ENCODE measurements around the gene SPI1. TPM values are rescaled to one million over a fixed set of nuclear protein-coding genes. Genes with fewer than 3 reads are reported as not detected.
A peak's percentile ranks its signal among the peaks of the same experiment; 100 is the strongest.

SPI1 gene
- total and polyA plus RNA-seq, 4 experiments from 2014 or later = 0.28 to 5.0 (median 4.8) TPM; not detected in 1

- ChIA-PET CTCF (ENCODE audit: partially characterized antibody) (interaction anchor here (0.6 to 5.3 kb wide), 34 partner anchors 10 to 490 kb away, joined by 3 to 257 read pairs (median 5); partner anchors contain the start of genes ACP2 and SLC39A13), POLR2A (ENCODE audit: partially characterized antibody) (interaction anchor here (0.6 to 4.9 kb wide), 9 partner anchors 16 to 51 kb away, joined by 3 to 75 read pairs (median 7); partner anchors contain the start of genes PSMC3 and SLC39A13)
- Mint-ChIP-seq H3K4me3 (peak overlapping the region in 1 of 8 donors; percentile 64), H3K27me3 (no peaks in the 10 kb centered on the region), H3K27ac (no peak overlapping the region), H3K36me3 (no peaks in the 10 kb centered on the region), H3K9me3 (peaks cover 0 to 3% (median 0%) of the 10 kb centered on the region in 8 donors), H3K4me1 (peaks cover 0 to 5% (median under 1%) of the 10 kb centered on the region in 4 donors)
- DNase-seq = no peak
- Histone ChIP-seq H3K4me3 (ENCODE audit: low read length in 2 of 2) (no peak overlapping the region), H3K9me3 (ENCODE audit: control insufficient read depth in 1 of 2, low read length in 2 of 2) (no peaks in the 10 kb centered on the region), H3K36me3 (ENCODE audit: insufficient read depth, low read length) (no peaks in the 10 kb centered on the region), H3K4me1 (ENCODE audit: insufficient read depth, low read length) (peaks cover 7% of the 10 kb centered on the region), H3K27ac (ENCODE audit: low read depth, low read length) (no peak overlapping the region), H3K27me3 (ENCODE audit: insufficient read depth, low read length) (no peaks in the 10 kb centered on the region)
- intact Hi-C loops (cut with micrococcal nuclease) = loop anchor here (1.0 to 2.0 kb wide), 4 partner anchors 26 to 80 kb away; partner anchors contain the start of gene SLC39A13
Observed at GRCh38 chr11:47374720-47375019, 3.7 kb downstream of the SPI1 start.

GRCh38 chr11:47373876-47374719, 4.2 kb downstream of the SPI1 start:
- Histone ChIP-seq H3K36me3 (ENCODE audit: insufficient read depth, low read length) (no peaks in the 10 kb centered on the region), H3K4me1 (ENCODE audit: insufficient read depth, low read length) (peaks cover 7% of the 10 kb centered on the region), H3K27me3 (ENCODE audit: insufficient read depth, low read length) (no peaks in the 10 kb centered on the region), H3K27ac (ENCODE audit: low read depth, low read length) (no peak overlapping the region), H3K4me3 (ENCODE audit: low read length in 2 of 2) (no peak overlapping the region), H3K9me3 (ENCODE audit: control insufficient read depth in 1 of 2, low read length in 2 of 2) (no peaks in the 10 kb centered on the region)
- no peaks in the 10 kb centered on the region for H3K27me3 Mint-ChIP-seq
- intact Hi-C loops (cut with micrococcal nuclease) = loop anchor here (1.0 to 2.0 kb wide), 4 partner anchors 27 to 80 kb away; partner anchors contain the start of gene SLC39A13
- ChIA-PET CTCF (ENCODE audit: partially characterized antibody) (interaction anchor here (0.5 to 5.3 kb wide), 40 partner anchors 11 to 659 kb away, joined by 3 to 257 read pairs (median 4); partner anchors contain the start of genes ACP2 and SLC39A13), POLR2A (ENCODE audit: partially characterized antibody) (interaction anchor here (0.6 to 4.9 kb wide), 11 partner anchors 10 to 149 kb away, joined by 3 to 75 read pairs (median 7); partner anchors contain the start of genes PSMC3 and SLC39A13)
- peak; percentile 78 to 83 (median 80) for DNase-seq
- H3K27ac Mint-ChIP-seq = peak overlapping the region in 1 of 7 donors; percentile 52
- H3K9me3 Mint-ChIP-seq = peaks cover 0 to 3% (median 0%) of the 10 kb centered on the region in 8 donors
- H3K4me3 Mint-ChIP-seq = no peak overlapping the region
- H3K4me1 Mint-ChIP-seq = peaks cover 0 to 8% (median 3%) of the 10 kb centered on the region in 4 donors
- no peaks in the 10 kb centered on the region for H3K36me3 Mint-ChIP-seq

- intact Hi-C loops (cut with micrococcal nuclease) = no loop called here
- Mint-ChIP-seq H3K9me3 (peaks cover 0 to 3% (median 0%) of the 10 kb centered on the region in 8 donors), H3K27ac (no peak overlapping the region), H3K4me1 (peaks cover 0 to 8% (median 3%) of the 10 kb centered on the region in 4 donors), H3K36me3 (no peaks in the 10 kb centered on the region), H3K27me3 (no peaks in the 10 kb centered on the region), H3K4me3 (no peak overlapping the region)
- Histone ChIP-seq H3K4me3 (ENCODE audit: low read length in 2 of 2) (no peak overlapping the region), H3K27me3 (ENCODE audit: insufficient read depth, low read length) (no peaks in the 10 kb centered on the region), H3K27ac (ENCODE audit: low read depth, low read length) (no peak overlapping the region), H3K36me3 (ENCODE audit: insufficient read depth, low read length) (no peaks in the 10 kb centered on the region), H3K9me3 (ENCODE audit: control insufficient read depth in 1 of 2, low read length in 2 of 2) (no peaks in the 10 kb centered on the region), H3K4me1 (ENCODE audit: insufficient read depth, low read length) (peaks cover 7% of the 10 kb centered on the region)
- ChIA-PET CTCF (ENCODE audit: partially characterized antibody) (interaction anchor here (0.6 to 5.3 kb wide), 9 partner anchors 18 to 181 kb away, joined by 3 to 257 read pairs (median 12); partner anchors contain the start of gene SLC39A13), POLR2A (ENCODE audit: partially characterized antibody) (interaction anchor here (2.5 to 4.9 kb wide), 2 partner anchors 28 to 37 kb away, joined by 18 to 75 read pairs; partner anchors contain the start of gene SLC39A13)
- DNase-seq = no peak
Observed at GRCh38 chr11:47372422-47372821, 5.9 kb downstream of the SPI1 start.

- DNase-seq = no peak
- peaks cover 7% of the 10 kb centered on the region for H3K4me1 ChIP-seq (ENCODE audit: insufficient read depth, low read length)
- ChIA-PET POLR2A (ENCODE audit: partially characterized antibody) (no interaction called here), CTCF (ENCODE audit: partially characterized antibody) (interaction anchor here (1.6 to 1.9 kb wide), 2 partner anchors 41 to 85 kb away, joined by 4 read pairs; no protein-coding TSS in a partner anchor)
- H3K27me3 ChIP-seq (ENCODE audit: insufficient read depth, low read length) = no peaks in the 10 kb centered on the region
- intact Hi-C loops (cut with micrococcal nuclease) = no loop called here
- Mint-ChIP-seq H3K4me3 (no peak overlapping the region), H3K27ac (peak overlapping the region in 2 of 7 donors; percentile 36 to 63), H3K9me3 (peaks cover 0 to 3% (median 0%) of the 10 kb centered on the region in 8 donors), H3K4me1 (peaks cover 0 to 6% (median 3%) of the 10 kb centered on the region in 4 donors), H3K27me3 (peaks cover 0 to 3% of the 10 kb centered on the region in 2 donors), H3K36me3 (no peaks in the 10 kb centered on the region)
- no peaks in the 10 kb centered on the region for H3K36me3 ChIP-seq (ENCODE audit: insufficient read depth, low read length)
- no peak overlapping the region for H3K27ac ChIP-seq (ENCODE audit: low read depth, low read length)
- H3K4me3 ChIP-seq (ENCODE audit: low read length in 2 of 2) = no peak overlapping the region
- H3K9me3 ChIP-seq (ENCODE audit: control insufficient read depth in 1 of 2, low read length in 2 of 2) = no peaks in the 10 kb centered on the region
Observed at GRCh38 chr11:47369676-47370075, 8.7 kb downstream of the SPI1 start.

- Mint-ChIP-seq H3K9me3 (no peaks in the 10 kb centered on the region), H3K27ac (peak overlapping the region in 1 of 7 donors; percentile 9), H3K27me3 (peaks cover 0 to 5% of the 10 kb centered on the region in 2 donors), H3K4me1 (peaks cover 0 to 6% (median 3%) of the 10 kb centered on the region in 4 donors), H3K36me3 (no peaks in the 10 kb centered on the region), H3K4me3 (no peak overlapping the region)
- H3K36me3 ChIP-seq (ENCODE audit: insufficient read depth, low read length) = no peaks in the 10 kb centered on the region
- no peak for DNase-seq
- no peak overlapping the region for H3K27ac ChIP-seq (ENCODE audit: low read depth, low read length)
- ChIA-PET POLR2A (ENCODE audit: partially characterized antibody) (no interaction called here), CTCF (ENCODE audit: partially characterized antibody) (interaction anchor here (1.3 kb wide), 1 partner anchor 46 kb away, joined by 5 read pairs; no protein-coding TSS in a partner anchor)
- H3K9me3 ChIP-seq (ENCODE audit: control insufficient read depth in 1 of 2, low read length in 2 of 2) = no peaks in the 10 kb centered on the region
- no peaks in the 10 kb centered on the region for H3K4me1 ChIP-seq (ENCODE audit: insufficient read depth, low read length)
- intact Hi-C loops (cut with micrococcal nuclease) = no loop called here
- no peak overlapping the region for H3K4me3 ChIP-seq (ENCODE audit: low read length in 2 of 2)
- H3K27me3 ChIP-seq (ENCODE audit: insufficient read depth, low read length) = no peaks in the 10 kb centered on the region
Observed at GRCh38 chr11:47366020-47366490, 12.3 kb downstream of the SPI1 start.

- intact Hi-C loops (cut with micrococcal nuclease) = no loop called here
- no peak overlapping the region for H3K4me3 Mint-ChIP-seq
- ChIA-PET POLR2A (ENCODE audit: partially characterized antibody) (no interaction called here), CTCF (ENCODE audit: partially characterized antibody) (no interaction called here)
- H3K36me3 Mint-ChIP-seq = no peaks in the 10 kb centered on the region
- DNase-seq = no peak
- Histone ChIP-seq H3K27me3 (ENCODE audit: insufficient read depth, low read length) (no peaks in the 10 kb centered on the region), H3K4me1 (ENCODE audit: insufficient read depth, low read length) (peaks cover 4% of the 10 kb centered on the region), H3K36me3 (ENCODE audit: insufficient read depth, low read length) (no peaks in the 10 kb centered on the region), H3K4me3 (ENCODE audit: low read length in 2 of 2) (no peak overlapping the region), H3K27ac (ENCODE audit: low read depth, low read length) (no peak overlapping the region), H3K9me3 (ENCODE audit: control insufficient read depth in 1 of 2, low read length in 2 of 2) (no peaks in the 10 kb centered on the region)
- H3K27ac Mint-ChIP-seq = no peak overlapping the region
- peaks cover 0 to 5% of the 10 kb centered on the region in 2 donors for H3K27me3 Mint-ChIP-seq
- no peaks in the 10 kb centered on the region for H3K9me3 Mint-ChIP-seq
- H3K4me1 Mint-ChIP-seq = peaks cover 2 to 5% (median 4%) of the 10 kb centered on the region in 4 donors
Observed at GRCh38 chr11:47361419-47361818, 16.9 kb downstream of the SPI1 start.

- Mint-ChIP-seq H3K9me3 (no peaks in the 10 kb centered on the region), H3K27ac (no peak overlapping the region), H3K4me1 (peaks cover 2 to 5% (median 4%) of the 10 kb centered on the region in 4 donors), H3K36me3 (no peaks in the 10 kb centered on the region), H3K27me3 (peaks cover 0 to 3% of the 10 kb centered on the region in 2 donors), H3K4me3 (no peak overlapping the region)
- Histone ChIP-seq H3K4me1 (ENCODE audit: insufficient read depth, low read length) (peaks cover 4% of the 10 kb centered on the region), H3K27ac (ENCODE audit: low read depth, low read length) (no peak overlapping the region), H3K9me3 (ENCODE audit: control insufficient read depth in 1 of 2, low read length in 2 of 2) (no peaks in the 10 kb centered on the region), H3K4me3 (ENCODE audit: low read length in 2 of 2) (no peak overlapping the region), H3K36me3 (ENCODE audit: insufficient read depth, low read length) (no peaks in the 10 kb centered on the region), H3K27me3 (ENCODE audit: insufficient read depth, low read length) (no peaks in the 10 kb centered on the region)
- ChIA-PET POLR2A (ENCODE audit: partially characterized antibody) (no interaction called here), CTCF (ENCODE audit: partially characterized antibody) (interaction anchor here (2.2 kb wide), 1 partner anchor 13 kb away, joined by 8 read pairs; no protein-coding TSS in a partner anchor)
- intact Hi-C loops (cut with micrococcal nuclease) = no loop called here
- DNase-seq = no peak
Observed at GRCh38 chr11:47360341-47360740, 18.0 kb downstream of the SPI1 start.
